ENCODE measurements around the gene DAGLA. TPM values are rescaled to one million over a fixed set of nuclear protein-coding genes. Genes with fewer than 3 reads are reported as not detected.

The DAGLA gene
- total and polyA plus RNA-seq, 2 of the 13 experiments (the other 11 are each of a cell fraction or from before 2014, with no cell fraction given) = 2.6 to 3.9 TPM

GRCh38 chr11:61769169-61769920 is 89.2 kb downstream of the DAGLA start (continued):
- TF ChIP-seq BRF2 (CRISPR knock-in tag; IDR thresholded peaks at IDR 0.05) (no peak), TEF (CRISPR knock-in tag; IDR thresholded peaks at IDR 0.05) (no peak), KLF16 (CRISPR knock-in tag; IDR thresholded peaks at IDR 0.05) (peak in 1 of 2 experiments; percentile 49; a peak in 1 of 4 replicates), ZNF574 (CRISPR knock-in tag; IDR thresholded peaks at IDR 0.05) (peak; percentile 37; the same call in 1 of the 2 replicates), SP140L (CRISPR knock-in tag; IDR thresholded peaks at IDR 0.05; ENCODE audit: borderline replicate concordance) (0 out of 2 replicates have a peak, but pooled peaks have one; percentile 45), SMAD9 (CRISPR knock-in tag; IDR thresholded peaks at IDR 0.05) (peak; percentile 87; the same call in 1 of the 2 replicates), LRRFIP1 (CRISPR knock-in tag; conservative IDR thresholded peaks at IDR 0.05) (no peak), KDM4B (CRISPR knock-in tag; IDR thresholded peaks at IDR 0.05) (peak; percentile 43; the same call in 1 of the 2 replicates), ZNF761 (CRISPR knock-in tag; conservative IDR thresholded peaks at IDR 0.05) (0 out of 2 replicates have a peak, but pooled peaks have one; percentile 33), THAP11 (CRISPR knock-in tag; IDR thresholded peaks at IDR 0.05) (0 out of 2 replicates have a peak, but pooled peaks have one; percentile 54), SP1 (IDR thresholded peaks at IDR 0.05) (no peak), SP1 (CRISPR knock-in tag; IDR thresholded peaks at IDR 0.05) (peak; percentile 57; the same call in 1 of the 2 replicates), MTF2 (CRISPR knock-in tag; IDR thresholded peaks at IDR 0.05; ENCODE audit: borderline replicate concordance) (no peak), HNRNPK (IDR thresholded peaks at IDR 0.05; ENCODE audit: low read depth, low read length, poor library complexity, severe bottlenecking) (no peak), RBM39 (IDR thresholded peaks at IDR 0.05; ENCODE audit: low read depth, low read length, poor library complexity, severe bottlenecking) (no peak), ZNF780A (CRISPR knock-in tag; IDR thresholded peaks at IDR 0.05) (no peak), NBN (conservative IDR thresholded peaks at IDR 0.05) (no peak), MLX (CRISPR knock-in tag; IDR thresholded peaks at IDR 0.05) (peak; percentile 18; the same call in 1 of the 2 replicates), CENPT (CRISPR knock-in tag; IDR thresholded peaks at IDR 0.05; ENCODE audit: low read depth) (no peak), ZNF816 (CRISPR knock-in tag; IDR thresholded peaks at IDR 0.05; ENCODE audit: borderline replicate concordance) (no peak), ZNF749 (CRISPR knock-in tag; IDR thresholded peaks at IDR 0.05; ENCODE audit: borderline replicate concordance) (peak; percentile 29; the same call in 1 of the 2 replicates), ZNF34 (CRISPR knock-in tag; IDR thresholded peaks at IDR 0.05; ENCODE audit: borderline replicate concordance) (no peak)
